ENCODE data around the gene TM4SF5.

Gene TM4SF5

GRCh38 chr17:4823373-4824089 lies 51.8 kb downstream of the TM4SF5 start:
- no peak overlapping the region for H3K4me3 ChIP-seq (ENCODE audit: low read depth, low read length)

GRCh38 chr17:4827399-4827798 lies 55.7 kb downstream of the TM4SF5 start:
- H3K4me3 ChIP-seq (ENCODE audit: low read depth, low read length), result no peak overlapping the region

GRCh38 chr17:4832829-4833177 lies 61.1 kb downstream of the TM4SF5 start:
- H3K4me3 ChIP-seq (ENCODE audit: low read depth, low read length), result peak overlapping the region; percentile 74

Measured in iPS-11a (cell line).